Activated CD4-positive, CD25-positive, alpha-beta regulatory T cell treated with anti-CD3 and anti-CD28 coated beads, Interleukin-2, amount 50 U/mL, for 72 hours (primary cell): Measurements from ENCODE around the gene TNFRSF25.
"Not testable (repeated sequence)": the region's sequence is repeated elsewhere in the genome, so short reads cannot be mapped to it uniquely, and the experiment has no call there.

Source experiments
- DNase-seq: peaks from one replicate; pipeline ENCODE4 v3.0.0; 2021

The TNFRSF25 gene

GRCh38 chr1:6467744-6468688 is 2.0 kb upstream of the TNFRSF25 start:
- DNase-seq = no peak

DNA sequence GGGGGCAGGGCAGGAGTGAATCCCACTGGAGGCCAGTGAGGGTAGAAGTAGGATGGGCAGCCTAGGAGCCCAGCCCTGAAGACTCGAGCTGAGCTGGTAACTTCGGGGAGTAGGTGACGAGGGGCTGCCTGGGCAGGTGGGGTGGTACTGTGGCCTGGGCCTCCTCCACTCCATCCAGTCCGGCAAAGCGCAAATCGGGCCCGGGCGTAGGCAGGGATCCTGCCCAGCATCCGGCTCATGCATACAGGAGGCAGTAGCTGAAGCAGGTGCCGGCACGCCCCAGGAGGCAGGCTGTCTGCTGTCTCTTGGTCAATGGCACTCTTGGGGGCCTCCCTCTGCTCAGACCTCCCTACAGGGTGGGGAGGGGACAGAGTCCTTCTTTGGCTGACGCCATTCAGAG is 1.3 kb upstream of the TNFRSF25 start:
- no peak for DNase-seq

- no peak for DNase-seq
These were observed 778 bp upstream of the TNFRSF25 start for GRCh38 chr1:6466751-6467150.

DNA sequence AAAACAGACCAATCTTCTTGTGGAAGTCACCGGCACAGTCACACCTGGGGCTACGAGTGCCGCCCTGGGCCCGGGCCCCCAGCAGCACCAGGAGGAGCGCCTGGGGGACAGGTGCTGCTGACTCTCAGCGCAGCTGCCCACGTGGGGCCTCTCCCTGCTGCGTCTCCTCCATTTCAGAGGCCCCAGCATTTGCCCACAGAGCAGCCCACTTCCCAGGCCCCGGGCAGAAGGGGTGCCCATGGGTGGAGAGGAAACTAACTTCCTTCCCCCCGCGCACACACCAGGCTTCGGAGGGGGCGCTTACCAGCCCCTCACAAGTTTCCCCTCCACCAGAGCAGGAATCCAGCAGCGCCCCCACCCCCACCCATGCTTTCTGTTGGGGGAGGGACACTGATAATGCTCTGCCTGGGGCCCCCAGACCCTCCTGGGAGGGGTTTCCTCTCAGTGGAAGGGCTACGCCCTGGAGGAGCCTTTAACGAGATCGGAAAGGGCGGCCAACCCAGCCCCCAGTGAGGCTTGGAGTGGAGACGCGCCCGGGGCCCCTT is 440 bp downstream of the TNFRSF25 start:
- DNase-seq = no peak

DNA sequence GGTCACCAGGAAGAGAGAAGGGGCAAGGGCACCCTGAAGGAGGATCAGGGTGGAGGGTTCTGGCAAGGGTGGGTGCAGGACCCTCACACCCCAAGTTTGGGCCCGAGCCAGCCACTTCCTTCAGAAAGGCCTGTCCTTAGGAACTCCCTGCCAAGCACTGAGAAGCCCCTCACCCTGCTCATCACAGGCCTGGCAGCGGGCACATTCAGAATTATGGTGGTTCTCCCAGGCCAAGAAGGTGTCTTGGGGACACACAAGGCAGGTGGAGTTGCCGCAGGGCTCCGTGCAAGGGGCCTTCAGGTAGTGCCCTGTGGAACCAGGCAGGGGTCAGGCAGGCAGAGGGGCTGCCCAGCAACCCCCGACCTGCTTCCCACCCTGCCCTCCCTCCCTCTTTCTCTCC is 1.1 kb downstream of the TNFRSF25 start:
- no peak for DNase-seq

GRCh38 chr1:6464514-6464836 is 1.5 kb downstream of the TNFRSF25 start:
- no peak for DNase-seq

DNA sequence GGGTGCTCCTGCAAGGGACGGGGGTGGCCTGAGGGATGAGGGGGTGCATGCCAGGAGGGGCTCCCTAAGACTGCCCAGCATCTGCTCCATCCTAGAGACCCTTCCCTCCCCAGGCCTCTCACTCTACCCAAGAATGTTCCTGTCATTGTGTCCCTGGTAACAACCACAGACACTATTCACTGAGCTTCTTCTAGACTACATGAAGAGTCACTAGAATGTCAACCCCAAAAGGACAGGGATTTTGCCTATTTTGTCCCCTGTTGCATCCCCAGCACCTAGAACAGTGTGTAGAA is 2.9 kb downstream of the TNFRSF25 start:
- no peak for DNase-seq

DNA sequence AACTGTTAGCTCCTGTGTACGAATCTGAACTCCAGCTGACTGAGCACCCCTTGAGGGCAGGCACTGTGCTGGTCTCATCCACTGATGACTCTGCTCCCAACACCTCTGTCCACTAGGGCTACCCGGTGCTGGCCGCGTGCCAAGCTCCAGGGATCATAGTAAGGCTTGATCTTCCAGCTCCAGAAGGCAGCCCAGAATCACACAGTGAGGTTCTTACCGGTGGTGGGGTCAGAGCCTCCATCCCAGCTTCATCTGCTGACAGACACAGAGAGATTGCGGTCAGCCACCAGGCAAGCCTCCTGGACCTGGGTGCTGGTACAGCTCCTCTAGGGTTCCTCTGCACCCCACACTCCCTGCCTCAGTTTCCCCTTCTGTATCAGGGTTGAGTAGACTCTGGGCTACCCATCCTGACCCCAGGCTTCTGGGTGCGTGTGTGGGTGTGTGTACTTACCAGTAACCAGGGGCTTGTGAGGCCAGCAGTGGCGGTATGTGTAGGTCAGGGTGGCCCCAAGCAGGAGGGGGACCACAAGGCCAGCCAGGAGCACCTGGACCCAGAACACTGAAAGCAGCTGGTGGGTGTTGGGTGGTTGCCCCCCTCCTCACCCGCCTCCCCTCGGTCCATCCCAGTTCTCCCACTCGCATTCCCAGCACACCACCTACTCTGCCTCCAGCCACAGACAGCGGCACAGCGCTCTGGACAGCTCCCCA is 3.4 kb downstream of the TNFRSF25 start:
- DNase-seq = no peak

DNA sequence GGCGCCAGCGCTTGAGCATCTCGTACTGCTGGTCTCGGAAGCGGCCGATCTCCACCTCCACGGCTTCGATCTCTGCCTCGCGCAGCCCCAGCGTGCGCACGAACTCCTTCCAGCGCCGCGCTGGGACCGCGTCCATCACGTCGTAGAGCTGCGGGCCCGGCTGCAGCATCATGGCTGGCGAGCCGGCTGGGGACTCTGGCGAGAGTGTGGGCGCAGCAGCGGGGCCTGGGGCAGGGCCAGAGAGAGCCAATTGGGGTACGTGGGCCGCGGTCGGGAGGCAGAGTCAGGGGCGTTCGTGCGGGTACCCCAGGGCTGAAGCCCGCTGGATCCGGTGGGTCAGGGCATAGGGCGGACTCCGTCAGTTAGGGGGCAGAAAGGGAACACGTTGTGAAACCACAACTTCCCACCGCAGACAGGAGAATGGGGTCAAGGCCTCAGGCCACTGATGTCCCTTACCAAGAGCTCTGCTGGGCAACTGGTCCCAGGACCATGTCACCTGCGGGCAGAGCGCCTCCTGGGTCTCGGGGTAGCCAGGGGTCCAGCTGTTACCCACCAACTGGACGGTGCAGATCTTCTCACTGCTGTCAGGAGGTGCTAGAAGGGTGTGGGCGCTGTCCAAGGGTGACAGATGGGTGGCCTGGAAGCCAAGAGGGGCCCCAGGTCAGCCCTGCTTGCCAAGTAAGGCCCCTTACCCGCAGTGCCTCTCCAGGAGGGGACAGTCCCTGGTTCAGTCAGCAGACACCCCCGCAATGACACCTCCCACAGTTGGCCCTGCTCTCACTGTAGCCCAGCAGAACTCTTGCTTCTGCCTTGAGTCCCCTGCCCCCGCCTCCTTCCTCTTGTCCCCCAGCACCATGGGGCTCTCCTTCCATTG is 4.2 kb downstream of the TNFRSF25 start:
- DNase-seq = no peak

- no peak for DNase-seq
These were observed 4.9 kb downstream of the TNFRSF25 start for GRCh38 chr1:6461051-6461530.

DNA sequence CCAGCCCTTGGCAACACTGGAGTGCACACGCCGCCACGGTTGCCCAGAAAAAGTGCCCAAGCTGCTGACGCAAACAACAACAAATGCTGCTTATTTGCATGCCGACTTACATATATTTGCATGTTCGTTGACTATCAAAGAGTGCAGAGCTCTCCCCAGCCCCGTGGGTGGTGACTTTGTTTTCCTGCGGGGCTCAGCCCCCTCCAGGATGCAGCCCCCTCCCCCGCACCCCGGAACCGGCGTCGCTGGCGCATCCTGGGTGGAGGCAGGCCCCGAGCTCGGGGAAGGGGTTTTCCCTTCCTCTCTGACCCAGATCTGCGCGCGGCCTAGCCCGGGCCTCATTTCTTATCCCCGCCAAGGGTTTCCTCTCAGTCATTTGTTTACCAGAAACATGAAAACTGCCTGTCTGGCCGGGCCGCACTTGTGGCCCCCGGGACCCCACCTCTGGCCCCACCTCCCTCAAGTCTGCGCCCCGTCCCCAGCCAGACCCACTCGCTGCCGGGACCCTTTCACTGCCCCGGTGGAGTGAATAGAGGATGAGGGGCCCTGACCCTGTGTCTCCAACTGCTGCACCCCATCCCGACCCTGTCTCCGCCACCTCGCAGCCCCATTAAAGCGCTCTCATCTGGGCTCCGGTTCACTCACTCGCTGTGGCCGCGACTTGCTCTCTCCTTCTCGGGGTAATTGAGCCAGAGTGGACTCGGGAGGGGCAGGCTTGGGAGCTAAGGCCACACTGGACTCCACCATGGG is 5.5 kb downstream of the TNFRSF25 start:
- DNase-seq = peak; percentile 85

DNA sequence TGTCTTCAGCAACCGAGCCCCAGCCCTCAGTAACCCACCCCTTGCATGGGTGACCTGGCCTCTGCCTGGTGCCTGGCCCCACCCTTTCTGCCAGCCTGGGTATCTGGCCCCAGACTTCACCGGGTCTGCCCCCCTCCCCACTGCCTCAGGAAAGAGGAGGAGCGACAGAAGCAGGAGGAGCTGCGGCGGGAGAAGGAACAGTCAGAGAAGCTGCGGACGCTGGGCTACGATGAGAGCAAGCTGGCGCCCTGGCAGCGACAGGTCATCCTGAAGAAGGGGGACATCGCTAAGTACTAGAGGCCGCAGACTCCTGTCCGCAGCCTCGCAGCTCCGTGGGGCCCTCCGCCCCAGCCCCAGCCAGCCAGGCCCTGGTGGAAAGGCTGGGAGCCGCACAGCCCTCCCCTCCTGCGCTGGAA is 6.1 kb downstream of the TNFRSF25 start:
- no peak for DNase-seq

GRCh38 chr1:6456800-6457466 is 9.0 kb downstream of the TNFRSF25 start:
- no peak for DNase-seq

- not testable (repeated sequence) for DNase-seq
These were observed 10.0 kb downstream of the TNFRSF25 start for GRCh38 chr1:6455752-6456520.

- no peak for DNase-seq
These were observed 10.9 kb downstream of the TNFRSF25 start for GRCh38 chr1:6454856-6455751.

- DNase-seq = not testable (repeated sequence)
These were observed 11.8 kb downstream of the TNFRSF25 start for GRCh38 chr1:6453895-6454855.

GRCh38 chr1:6450943-6451373 is 15.0 kb downstream of the TNFRSF25 start:
- DNase-seq = no peak

DNA sequence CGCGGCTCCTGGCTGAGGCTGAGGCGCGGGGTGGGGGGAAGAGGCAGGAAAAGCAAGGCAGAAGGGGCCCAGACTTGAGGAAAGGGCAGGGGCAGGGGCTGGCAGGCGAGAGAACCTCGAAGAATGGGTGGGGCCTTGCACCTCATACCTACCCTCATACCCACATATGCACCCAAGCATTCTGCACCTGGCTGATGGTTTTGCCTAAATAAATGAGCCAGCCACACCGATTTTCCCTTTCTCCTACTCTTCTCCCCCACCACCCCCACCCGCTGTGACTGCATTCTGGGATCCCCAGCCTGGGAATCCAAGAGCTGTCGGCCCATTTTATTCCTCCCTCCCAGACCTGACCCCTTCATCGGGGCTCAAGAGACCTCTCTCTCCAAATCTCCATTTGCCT is 15.5 kb downstream of the TNFRSF25 start:
- not testable (repeated sequence) for DNase-seq
